ENCODE measurements around the gene ALKBH6. TPM values are rescaled to one million over a fixed set of nuclear protein-coding genes. Genes with fewer than 3 reads are reported as not detected.

The ALKBH6 gene
- total and polyA plus RNA-seq, 2 experiments from 2014 or later: 33.6 to 51.4 TPM

- TF ChIP-seq CREB1 (CRISPR knock-in tag; IDR thresholded peaks at IDR 0.05; ENCODE audit: low read depth) (no peak), EZH2phosphoT487 (IDR thresholded peaks at IDR 0.05; ENCODE audit: unreplicated experiment) (no peak), ZNF114 (CRISPR knock-in tag; IDR thresholded peaks at IDR 0.05) (no peak), NANOG (IDR thresholded peaks at IDR 0.05; ENCODE audit: borderline replicate concordance) (no peak), CTCF (conservative IDR thresholded peaks at IDR 0.05; ENCODE audit: low read depth in 2 of 2) (no peak), REST (IDR thresholded peaks at IDR 0.05; ENCODE audit: unreplicated experiment) (no peak), ZNF331 (CRISPR knock-in tag; IDR thresholded peaks at IDR 0.05; ENCODE audit: low read depth) (no peak)
These were observed 7.1 kb downstream of the ALKBH6 start (continued) for GRCh38 chr19:36006955-36007354.

- Histone ChIP-seq H3K36me3 (ENCODE audit: insufficient read depth) (peaks cover 5% of the 10 kb centered on the region; the same call in 1 of the 2 replicates), H3K4me3 (no peak overlapping the region), H3K4me2 (no peak overlapping the region), H3F3A (replicated peaks; ENCODE audit: low read depth) (peaks cover 6% of the 10 kb centered on the region; the same call in 1 of the 2 replicates), H3K27me3 (ENCODE audit: insufficient read depth) (no peaks in the 10 kb centered on the region), H4K20me1 (replicated peaks; ENCODE audit: insufficient read depth) (peaks cover 5% of the 10 kb centered on the region; the same call in 1 of the 2 replicates), H3K9me2 (ENCODE audit: insufficient read depth) (no peaks in the 10 kb centered on the region), H3K79me2 (replicated peaks; ENCODE audit: insufficient read depth) (no peaks in the 10 kb centered on the region), H2AFZ (no peak overlapping the region), H3K4me1 (ENCODE audit: insufficient read depth) (0 out of 2 replicates have a peak, but pooled peaks cover 5% of the 10 kb centered on the region), H3K27ac (ENCODE audit: low read depth) (no peak overlapping the region)
- ATAC-seq: no peak
- H3K27me3 Mint-ChIP-seq (ENCODE audit: insufficient read depth, low read depth, poor library complexity): peaks cover 4% of the 10 kb centered on the region
- no peak overlapping the region for H3K4me3 Mint-ChIP-seq
- peaks cover 39% of the 10 kb centered on the region for H3K36me3 Mint-ChIP-seq (ENCODE audit: low read depth)
- DNase-seq (ENCODE audit: low spot score): no peak
- peaks cover 7% of the 10 kb centered on the region for H3K4me1 Mint-ChIP-seq
- no peak overlapping the region for H3K27ac Mint-ChIP-seq
- H3K9me3 Mint-ChIP-seq: no peaks in the 10 kb centered on the region; the same call in 2 of the 3 replicates
- TF ChIP-seq NANOG (IDR thresholded peaks at IDR 0.05; ENCODE audit: borderline replicate concordance) (no peak), REST (IDR thresholded peaks at IDR 0.05; ENCODE audit: unreplicated experiment) (no peak), EZH2phosphoT487 (IDR thresholded peaks at IDR 0.05; ENCODE audit: unreplicated experiment) (no peak), STAT1 (IDR thresholded peaks at IDR 0.05; ENCODE audit: unreplicated experiment) (no peak), EZH2 (IDR thresholded peaks at IDR 0.05; ENCODE audit: low read depth, unreplicated experiment) (no peak), JUNB (IDR thresholded peaks at IDR 0.05; ENCODE audit: unreplicated experiment) (no peak), CREB1 (CRISPR knock-in tag; IDR thresholded peaks at IDR 0.05; ENCODE audit: low read depth) (no peak), CTCF (conservative IDR thresholded peaks at IDR 0.05; ENCODE audit: low read depth in 2 of 2) (no peak), ZNF114 (CRISPR knock-in tag; IDR thresholded peaks at IDR 0.05) (no peak), POLR2AphosphoS5 (IDR thresholded peaks at IDR 0.05; ENCODE audit: low read depth) (no peak), ETS1 (IDR thresholded peaks at IDR 0.05) (no peak)
These were observed 10.7 kb downstream of the ALKBH6 start for GRCh38 chr19:36003284-36003683.
